OCI-LY7 (cell line): Measurements from ENCODE around the gene CTDSP1.

Experiments
- EZH2phosphoT487 ChIP-seq: fragments of 200-600 bp; sonication (generic); IDR thresholded peaks from 2 replicates; pipeline ENCODE4 v1.6.1; 2018; ENCODE audit warnings: low read depth, borderline replicate concordance, mild to moderate bottlenecking, mixed run types, antibody characterized with exemption, low read length, moderate library complexity, mixed read lengths
- TF ChIP-seq, protein P1 (sequence below): fragments of 200-600 bp; sonication (generic); conservative IDR thresholded peaks from 2 replicates; pipeline ENCODE4 v1.5.1; 2014; ENCODE audit warnings: mild to moderate bottlenecking, antibody characterized with exemption, low read length, moderate library complexity, mixed read lengths

- TF ChIP-seq, protein P1, sequence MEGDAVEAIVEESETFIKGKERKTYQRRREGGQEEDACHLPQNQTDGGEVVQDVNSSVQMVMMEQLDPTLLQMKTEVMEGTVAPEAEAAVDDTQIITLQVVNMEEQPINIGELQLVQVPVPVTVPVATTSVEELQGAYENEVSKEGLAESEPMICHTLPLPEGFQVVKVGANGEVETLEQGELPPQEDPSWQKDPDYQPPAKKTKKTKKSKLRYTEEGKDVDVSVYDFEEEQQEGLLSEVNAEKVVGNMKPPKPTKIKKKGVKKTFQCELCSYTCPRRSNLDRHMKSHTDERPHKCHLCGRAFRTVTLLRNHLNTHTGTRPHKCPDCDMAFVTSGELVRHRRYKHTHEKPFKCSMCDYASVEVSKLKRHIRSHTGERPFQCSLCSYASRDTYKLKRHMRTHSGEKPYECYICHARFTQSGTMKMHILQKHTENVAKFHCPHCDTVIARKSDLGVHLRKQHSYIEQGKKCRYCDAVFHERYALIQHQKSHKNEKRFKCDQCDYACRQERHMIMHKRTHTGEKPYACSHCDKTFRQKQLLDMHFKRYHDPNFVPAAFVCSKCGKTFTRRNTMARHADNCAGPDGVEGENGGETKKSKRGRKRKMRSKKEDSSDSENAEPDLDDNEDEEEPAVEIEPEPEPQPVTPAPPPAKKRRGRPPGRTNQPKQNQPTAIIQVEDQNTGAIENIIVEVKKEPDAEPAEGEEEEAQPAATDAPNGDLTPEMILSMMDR: no peak
- no peak for TF ChIP-seq EZH2phosphoT487
These were observed 5.2 kb upstream of the CTDSP1 start for GRCh38 chr2:218394298-218395089.
